ENCODE measurements around the gene CNTN4.

CNTN4 gene

GRCh38 chr3:2211568-2211967, 112.9 kb downstream of the CNTN4 start:
- no peaks in the 10 kb centered on the region for H3K79me2 ChIP-seq (ENCODE audit: insufficient read depth, low read length)
- no peaks in the 10 kb centered on the region for H3K27me3 ChIP-seq (ENCODE audit: insufficient read depth, low read length)
- no peak overlapping the region for H3K9ac ChIP-seq (ENCODE audit: low read length)
- no peaks in the 10 kb centered on the region for H3K4me1 ChIP-seq (ENCODE audit: insufficient read depth, low read length, severe bottlenecking)
- no peaks in the 10 kb centered on the region for H3F3A ChIP-seq (ENCODE audit: insufficient read depth, low read length)
- no peak overlapping the region for H3K4me3 ChIP-seq (ENCODE audit: low read depth, low read length, poor library complexity, severe bottlenecking)
- TF ChIP-seq CTCF (IDR thresholded peaks at IDR 0.05; ENCODE audit: low read length) (no peak), EZH2 (IDR thresholded peaks at IDR 0.05; ENCODE audit: borderline replicate concordance, low read length) (no peak)
- no peak overlapping the region for H2AFZ ChIP-seq (ENCODE audit: low read length)
- H3K36me3 ChIP-seq (ENCODE audit: insufficient read depth, low read length) = no peaks in the 10 kb centered on the region
- no peaks in the 10 kb centered on the region for H3K9me2 ChIP-seq (ENCODE audit: low read depth, low read length)
- H3K9me3 ChIP-seq (ENCODE audit: low read length) = no peaks in the 10 kb centered on the region
- H4K20me1 ChIP-seq (ENCODE audit: insufficient read depth, low read length) = no peaks in the 10 kb centered on the region
- H3K4me2 ChIP-seq (ENCODE audit: low read length) = no peak overlapping the region
- H3K27ac ChIP-seq (ENCODE audit: low read depth, low read length, poor library complexity, severe bottlenecking) = no peak overlapping the region

GRCh38 chr3:2212206-2212605, 113.5 kb downstream of the CNTN4 start:
- Histone ChIP-seq H3K4me2 (ENCODE audit: low read length) (no peak overlapping the region), H3K4me3 (ENCODE audit: low read depth, low read length, poor library complexity, severe bottlenecking) (no peak overlapping the region), H3K27ac (ENCODE audit: low read depth, low read length, poor library complexity, severe bottlenecking) (no peak overlapping the region), H3K4me1 (ENCODE audit: insufficient read depth, low read length, severe bottlenecking) (no peaks in the 10 kb centered on the region), H3K36me3 (ENCODE audit: insufficient read depth, low read length) (no peaks in the 10 kb centered on the region), H3K27me3 (ENCODE audit: insufficient read depth, low read length) (no peaks in the 10 kb centered on the region), H3F3A (ENCODE audit: insufficient read depth, low read length) (no peaks in the 10 kb centered on the region), H4K20me1 (ENCODE audit: insufficient read depth, low read length) (no peaks in the 10 kb centered on the region), H3K9me3 (ENCODE audit: low read length) (no peaks in the 10 kb centered on the region), H3K9ac (ENCODE audit: low read length) (no peak overlapping the region), H3K79me2 (ENCODE audit: insufficient read depth, low read length) (no peaks in the 10 kb centered on the region), H3K9me2 (ENCODE audit: low read depth, low read length) (no peaks in the 10 kb centered on the region), H2AFZ (ENCODE audit: low read length) (no peak overlapping the region)
- TF ChIP-seq CTCF (IDR thresholded peaks at IDR 0.05; ENCODE audit: low read length) (no peak), EZH2 (IDR thresholded peaks at IDR 0.05; ENCODE audit: borderline replicate concordance, low read length) (no peak)

GRCh38 chr3:2218375-2218774, 119.7 kb downstream of the CNTN4 start:
- H3K4me3 ChIP-seq (ENCODE audit: low read depth, low read length, poor library complexity, severe bottlenecking) = no peak overlapping the region
- no peaks in the 10 kb centered on the region for H3K27me3 ChIP-seq (ENCODE audit: insufficient read depth, low read length)
- no peak overlapping the region for H3K4me2 ChIP-seq (ENCODE audit: low read length)
- no peaks in the 10 kb centered on the region for H3F3A ChIP-seq (ENCODE audit: insufficient read depth, low read length)
- no peaks in the 10 kb centered on the region for H3K36me3 ChIP-seq (ENCODE audit: insufficient read depth, low read length)
- H3K79me2 ChIP-seq (ENCODE audit: insufficient read depth, low read length) = no peaks in the 10 kb centered on the region
- no peak overlapping the region for H2AFZ ChIP-seq (ENCODE audit: low read length)
- no peak overlapping the region for H3K27ac ChIP-seq (ENCODE audit: low read depth, low read length, poor library complexity, severe bottlenecking)
- no peaks in the 10 kb centered on the region for H3K9me3 ChIP-seq (ENCODE audit: low read length)
- no peaks in the 10 kb centered on the region for H4K20me1 ChIP-seq (ENCODE audit: insufficient read depth, low read length)
- H3K9me2 ChIP-seq (ENCODE audit: low read depth, low read length) = no peaks in the 10 kb centered on the region
- TF ChIP-seq EZH2 (IDR thresholded peaks at IDR 0.05; ENCODE audit: borderline replicate concordance, low read length) (no peak), CTCF (IDR thresholded peaks at IDR 0.05; ENCODE audit: low read length) (no peak)
- H3K4me1 ChIP-seq (ENCODE audit: insufficient read depth, low read length, severe bottlenecking) = no peaks in the 10 kb centered on the region
- H3K9ac ChIP-seq (ENCODE audit: low read length) = no peak overlapping the region
